HEK293 (cell line): ENCODE data around the gene SNTB2.

Experiments used
- CTCF ChIA-PET: fragments of 350-600 bp; formaldehyde crosslinking; extraction: SDS; loops from one replicate; lab custom pipeline; 2021; ENCODE audit warnings: antibody characterized with exemption; lab: Yijun Ruan, JAX
- POLR2A ChIA-PET: fragments of 300-600 bp; formaldehyde crosslinking; extraction: SDS; loops from one replicate; lab custom pipeline; 2020; ENCODE audit warnings: antibody characterized with exemption, inconsistent platforms; lab: Yijun Ruan, JAX
- H3K27ac ChIP-seq: fragments of 200-500 bp; sonication (Bioruptor generic); 2 replicates; pipeline ENCODE4 v1.5.1; 2014; ENCODE audit warnings: low read depth, low read length, control low read depth, inconsistent platforms; ENCODE audit errors: extremely low read depth
- H3K36me3 ChIP-seq, 2 experiments: fragments of 200-500 bp in 1 of 2; sonication (Bioruptor generic) in 1 of 2; 1 replicate in 1 of 2; 2 replicates in 1 of 2; pipeline ENCODE4 v1.5.1; 2014 to 2017; ENCODE audit warnings: inconsistent platforms in 2 of 2, low read length in 2 of 2; ENCODE audit not compliant: control insufficient read depth in 2 of 2, insufficient read depth in 1 of 2
- H3K4me1 ChIP-seq: fragments of 200-500 bp; sonication (Bioruptor generic); 2 replicates; pipeline ENCODE4 v1.5.1; 2014; ENCODE audit warnings: mild to moderate bottlenecking, low read length, inconsistent platforms; ENCODE audit not compliant: control insufficient read depth, insufficient read depth
- H3K4me3 ChIP-seq: 2 replicates; pipeline ENCODE4 v1.5.1; 2011; ENCODE audit warnings: low read depth, mild to moderate bottlenecking, control low read depth, low read length, moderate library complexity
- H3K9me3 ChIP-seq: fragments of 200-500 bp; sonication (Bioruptor generic); 2 replicates; pipeline ENCODE4 v1.5.1; 2014; ENCODE audit warnings: low read depth, low read length, inconsistent platforms; ENCODE audit not compliant: control insufficient read depth, insufficient read depth
- IKZF3 ChIP-seq: fragments of 450-650 bp; IDR thresholded peaks from 2 replicates; pipeline ENCODE4 v1.5.0; 2018; ENCODE audit warnings: missing biosample characterization, mild to moderate bottlenecking, missing genetic modification characterization, moderate library complexity
- TCF7L2 ChIP-seq: IDR thresholded peaks from 2 replicates; pipeline ENCODE4 v1.6.1; 2011; ENCODE audit warnings: low read depth, mild to moderate bottlenecking, inconsistent platforms, low read length, moderate library complexity, borderline replicate concordance
- YY1 ChIP-seq: fragments of 450-650 bp; formaldehyde crosslinking; IDR thresholded peaks from 2 replicates; pipeline ENCODE4 v1.5.1; 2018; ENCODE audit warnings: missing biosample characterization, missing genetic modification characterization
- ZNF174 ChIP-seq: fragments of 450-650 bp; formaldehyde crosslinking; IDR thresholded peaks from 2 replicates; pipeline ENCODE4 v1.5.0; 2017; ENCODE audit warnings: missing biosample characterization, mild to moderate bottlenecking, missing genetic modification characterization
- ZNF266 ChIP-seq: fragments of 450-650 bp; formaldehyde crosslinking; IDR thresholded peaks from 2 replicates; pipeline ENCODE4 v1.5.1; 2016; ENCODE audit warnings: missing biosample characterization, missing genetic modification characterization, low read depth
- ZNF341 ChIP-seq: fragments of 450-650 bp; formaldehyde crosslinking; IDR thresholded peaks from 2 replicates; pipeline ENCODE4; 2016; ENCODE audit warnings: low read depth, missing biosample characterization, missing genetic modification characterization
- ZNF394 ChIP-seq: fragments of 450-650 bp; formaldehyde crosslinking; IDR thresholded peaks from 2 replicates; pipeline ENCODE4 v1.5.1; 2016; ENCODE audit warnings: missing biosample characterization, missing genetic modification characterization, mild to moderate bottlenecking, moderate library complexity, borderline replicate concordance
- ZNF521 ChIP-seq: fragments of 450-650 bp; formaldehyde crosslinking; IDR thresholded peaks from 2 replicates; pipeline ENCODE4 v1.5.1; 2017; ENCODE audit warnings: missing biosample characterization, mild to moderate bottlenecking, missing genetic modification characterization
- TF ChIP-seq, protein P1 (sequence below): fragments of 450-650 bp; formaldehyde crosslinking; optimal IDR thresholded peaks from 2 replicates; pipeline ENCODE3; 2016; ENCODE audit warnings: missing biosample characterization, mild to moderate bottlenecking, missing genetic modification characterization
- TF ChIP-seq, protein P2 (sequence below): fragments of 450-650 bp; formaldehyde crosslinking; IDR thresholded peaks from 2 replicates; pipeline ENCODE4 v1.5.1; 2016; ENCODE audit warnings: missing biosample characterization, missing genetic modification characterization
- TF ChIP-seq, protein P3 (sequence below): fragments of 450-650 bp; formaldehyde crosslinking; IDR thresholded peaks from 2 replicates; pipeline ENCODE4 v1.5.1; 2016; ENCODE audit warnings: missing biosample characterization, missing genetic modification characterization
- TF ChIP-seq, protein P4 (sequence below): fragments of 450-650 bp; formaldehyde crosslinking; IDR thresholded peaks from 2 replicates; pipeline ENCODE4 v1.5.1; 2016; ENCODE audit warnings: missing biosample characterization, missing genetic modification characterization
- TF ChIP-seq, protein P5 (sequence below): fragments of 450-650 bp; formaldehyde crosslinking; IDR thresholded peaks from 2 replicates; pipeline ENCODE4 v1.5.1; 2017; ENCODE audit warnings: missing biosample characterization, missing genetic modification characterization

The SNTB2 gene

DNA sequence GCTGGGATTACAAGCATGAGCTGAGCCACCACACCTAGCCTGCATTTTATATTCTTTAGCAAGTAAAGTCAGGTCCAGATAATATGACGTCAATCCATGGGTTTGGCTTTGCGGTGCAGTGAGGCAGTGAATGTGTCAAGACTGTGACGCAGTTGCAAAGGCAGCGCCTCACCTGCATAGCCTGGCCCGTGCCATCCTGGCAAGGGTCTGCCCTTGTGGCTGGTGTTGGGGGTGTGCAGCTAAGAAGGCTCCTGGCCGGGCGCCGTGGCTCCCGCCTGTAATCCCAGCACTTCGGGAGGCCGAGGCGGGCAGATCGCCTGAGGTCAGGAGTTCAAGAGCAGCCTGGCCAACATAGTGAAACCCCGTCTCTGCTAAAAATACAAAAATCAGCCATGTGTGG is 136.5 kb downstream of the SNTB2 start:
- Histone ChIP-seq H3K4me3 (no peak overlapping the region), H3K36me3 (peaks cover 23 to 95% of the 10 kb centered on the region in 2 experiments; a peak in 2 of 3 replicates), H3K9me3 (no peaks in the 10 kb centered on the region), H3K27ac (no peak overlapping the region), H3K4me1 (peaks cover 5% of the 10 kb centered on the region)
- CTCF ChIA-PET = interaction anchor here (0.6 kb wide), 1 partner anchor 112 kb away, joined by 4 read pairs; no protein-coding TSS in a partner anchor
- POLR2A ChIA-PET = interaction anchor here (0.6 to 1.2 kb wide), 2 partner anchors 8 to 12 kb away, joined by 3 to 6 read pairs; no protein-coding TSS in a partner anchor
- TF ChIP-seq YY1 (tag by site-specific recombination) (no peak), ZNF174 (tag by site-specific recombination) (no peak), ZNF394 (tag by site-specific recombination) (no peak), ZNF521 (no peak)
- TF ChIP-seq, protein P1, sequence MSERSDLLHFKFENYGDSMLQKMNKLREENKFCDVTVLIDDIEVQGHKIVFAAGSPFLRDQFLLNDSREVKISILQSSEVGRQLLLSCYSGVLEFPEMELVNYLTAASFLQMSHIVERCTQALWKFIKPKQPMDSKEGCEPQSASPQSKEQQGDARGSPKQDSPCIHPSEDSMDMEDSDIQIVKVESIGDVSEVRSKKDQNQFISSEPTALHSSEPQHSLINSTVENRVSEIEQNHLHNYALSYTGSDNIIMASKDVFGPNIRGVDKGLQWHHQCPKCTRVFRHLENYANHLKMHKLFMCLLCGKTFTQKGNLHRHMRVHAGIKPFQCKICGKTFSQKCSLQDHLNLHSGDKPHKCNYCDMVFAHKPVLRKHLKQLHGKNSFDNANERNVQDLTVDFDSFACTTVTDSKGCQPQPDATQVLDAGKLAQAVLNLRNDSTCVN (tag by site-specific recombination) = no peak
- TF ChIP-seq, protein P2, sequence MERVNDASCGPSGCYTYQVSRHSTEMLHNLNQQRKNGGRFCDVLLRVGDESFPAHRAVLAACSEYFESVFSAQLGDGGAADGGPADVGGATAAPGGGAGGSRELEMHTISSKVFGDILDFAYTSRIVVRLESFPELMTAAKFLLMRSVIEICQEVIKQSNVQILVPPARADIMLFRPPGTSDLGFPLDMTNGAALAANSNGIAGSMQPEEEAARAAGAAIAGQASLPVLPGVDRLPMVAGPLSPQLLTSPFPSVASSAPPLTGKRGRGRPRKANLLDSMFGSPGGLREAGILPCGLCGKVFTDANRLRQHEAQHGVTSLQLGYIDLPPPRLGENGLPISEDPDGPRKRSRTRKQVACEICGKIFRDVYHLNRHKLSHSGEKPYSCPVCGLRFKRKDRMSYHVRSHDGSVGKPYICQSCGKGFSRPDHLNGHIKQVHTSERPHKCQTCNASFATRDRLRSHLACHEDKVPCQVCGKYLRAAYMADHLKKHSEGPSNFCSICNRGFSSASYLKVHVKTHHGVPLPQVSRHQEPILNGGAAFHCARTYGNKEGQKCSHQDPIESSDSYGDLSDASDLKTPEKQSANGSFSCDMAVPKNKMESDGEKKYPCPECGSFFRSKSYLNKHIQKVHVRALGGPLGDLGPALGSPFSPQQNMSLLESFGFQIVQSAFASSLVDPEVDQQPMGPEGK (tag by site-specific recombination) = no peak

DNA sequence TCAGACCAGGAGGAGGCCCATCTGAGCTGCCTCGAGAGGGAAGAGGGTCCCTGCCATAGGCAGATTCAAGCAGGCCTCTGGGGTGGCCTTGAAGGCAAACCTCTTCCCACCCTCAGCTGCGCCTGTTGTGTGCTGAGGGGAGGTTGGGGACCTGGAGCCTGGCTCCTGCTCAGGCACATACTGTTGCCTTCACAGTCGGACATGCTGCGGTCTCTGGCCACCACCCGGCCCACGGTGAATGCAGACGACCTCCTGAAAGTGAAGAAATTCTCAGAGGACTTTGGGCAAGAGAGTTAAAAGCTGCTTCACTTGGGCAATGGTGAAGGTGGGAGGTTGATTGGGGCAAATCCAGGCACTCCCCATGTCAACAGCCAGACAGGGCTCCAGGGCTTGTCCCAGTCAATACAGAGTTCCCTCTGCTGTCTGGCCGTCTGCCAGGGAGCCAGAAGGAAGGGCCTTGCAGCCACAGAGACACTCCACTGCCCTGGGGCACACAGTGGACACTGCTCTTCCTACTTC is 137.1 kb downstream of the SNTB2 start:
- TF ChIP-seq ZNF266 (tag by site-specific recombination) = no peak
- TF ChIP-seq IKZF3 (tag by site-specific recombination) = peak; percentile 7; the same call in 1 of the 2 replicates
- TF ChIP-seq, protein P3, sequence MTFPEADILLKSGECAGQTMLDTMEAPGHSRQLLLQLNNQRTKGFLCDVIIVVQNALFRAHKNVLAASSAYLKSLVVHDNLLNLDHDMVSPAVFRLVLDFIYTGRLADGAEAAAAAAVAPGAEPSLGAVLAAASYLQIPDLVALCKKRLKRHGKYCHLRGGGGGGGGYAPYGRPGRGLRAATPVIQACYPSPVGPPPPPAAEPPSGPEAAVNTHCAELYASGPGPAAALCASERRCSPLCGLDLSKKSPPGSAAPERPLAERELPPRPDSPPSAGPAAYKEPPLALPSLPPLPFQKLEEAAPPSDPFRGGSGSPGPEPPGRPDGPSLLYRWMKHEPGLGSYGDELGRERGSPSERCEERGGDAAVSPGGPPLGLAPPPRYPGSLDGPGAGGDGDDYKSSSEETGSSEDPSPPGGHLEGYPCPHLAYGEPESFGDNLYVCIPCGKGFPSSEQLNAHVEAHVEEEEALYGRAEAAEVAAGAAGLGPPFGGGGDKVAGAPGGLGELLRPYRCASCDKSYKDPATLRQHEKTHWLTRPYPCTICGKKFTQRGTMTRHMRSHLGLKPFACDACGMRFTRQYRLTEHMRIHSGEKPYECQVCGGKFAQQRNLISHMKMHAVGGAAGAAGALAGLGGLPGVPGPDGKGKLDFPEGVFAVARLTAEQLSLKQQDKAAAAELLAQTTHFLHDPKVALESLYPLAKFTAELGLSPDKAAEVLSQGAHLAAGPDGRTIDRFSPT (tag by site-specific recombination) = no peak
- TF ChIP-seq TCF7L2 = no peak
- TF ChIP-seq ZNF341 (tag by site-specific recombination) = peak; percentile 64
- TF ChIP-seq, protein P4, sequence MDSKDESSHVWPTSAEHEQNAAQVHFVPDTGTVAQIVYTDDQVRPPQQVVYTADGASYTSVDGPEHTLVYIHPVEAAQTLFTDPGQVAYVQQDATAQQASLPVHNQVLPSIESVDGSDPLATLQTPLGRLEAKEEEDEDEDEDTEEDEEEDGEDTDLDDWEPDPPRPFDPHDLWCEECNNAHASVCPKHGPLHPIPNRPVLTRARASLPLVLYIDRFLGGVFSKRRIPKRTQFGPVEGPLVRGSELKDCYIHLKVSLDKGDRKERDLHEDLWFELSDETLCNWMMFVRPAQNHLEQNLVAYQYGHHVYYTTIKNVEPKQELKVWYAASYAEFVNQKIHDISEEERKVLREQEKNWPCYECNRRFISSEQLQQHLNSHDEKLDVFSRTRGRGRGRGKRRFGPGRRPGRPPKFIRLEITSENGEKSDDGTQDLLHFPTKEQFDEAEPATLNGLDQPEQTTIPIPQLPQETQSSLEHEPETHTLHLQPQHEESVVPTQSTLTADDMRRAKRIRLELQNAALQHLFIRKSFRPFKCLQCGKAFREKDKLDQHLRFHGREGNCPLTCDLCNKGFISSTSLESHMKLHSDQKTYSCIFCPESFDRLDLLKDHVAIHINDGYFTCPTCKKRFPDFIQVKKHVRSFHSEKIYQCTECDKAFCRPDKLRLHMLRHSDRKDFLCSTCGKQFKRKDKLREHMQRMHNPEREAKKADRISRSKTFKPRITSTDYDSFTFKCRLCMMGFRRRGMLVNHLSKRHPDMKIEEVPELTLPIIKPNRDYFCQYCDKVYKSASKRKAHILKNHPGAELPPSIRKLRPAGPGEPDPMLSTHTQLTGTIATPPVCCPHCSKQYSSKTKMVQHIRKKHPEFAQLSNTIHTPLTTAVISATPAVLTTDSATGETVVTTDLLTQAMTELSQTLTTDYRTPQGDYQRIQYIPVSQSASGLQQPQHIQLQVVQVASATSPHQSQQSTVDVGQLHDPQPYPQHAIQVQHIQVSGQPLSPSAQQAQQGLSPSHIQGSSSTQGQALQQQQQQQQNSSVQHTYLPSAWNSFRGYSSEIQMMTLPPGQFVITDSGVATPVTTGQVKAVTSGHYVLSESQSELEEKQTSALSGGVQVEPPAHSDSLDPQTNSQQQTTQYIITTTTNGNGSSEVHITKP (tag by site-specific recombination) = peak; percentile 61
- TF ChIP-seq, protein P5, sequence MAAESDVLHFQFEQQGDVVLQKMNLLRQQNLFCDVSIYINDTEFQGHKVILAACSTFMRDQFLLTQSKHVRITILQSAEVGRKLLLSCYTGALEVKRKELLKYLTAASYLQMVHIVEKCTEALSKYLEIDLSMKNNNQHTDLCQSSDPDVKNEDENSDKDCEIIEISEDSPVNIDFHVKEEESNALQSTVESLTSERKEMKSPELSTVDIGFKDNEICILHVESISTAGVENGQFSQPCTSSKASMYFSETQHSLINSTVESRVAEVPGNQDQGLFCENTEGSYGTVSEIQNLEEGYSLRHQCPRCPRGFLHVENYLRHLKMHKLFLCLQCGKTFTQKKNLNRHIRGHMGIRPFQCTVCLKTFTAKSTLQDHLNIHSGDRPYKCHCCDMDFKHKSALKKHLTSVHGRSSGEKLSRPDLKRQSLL = peak; percentile 75
- Histone ChIP-seq H3K4me1 (peaks cover 8% of the 10 kb centered on the region), H3K4me3 (no peak overlapping the region), H3K9me3 (no peaks in the 10 kb centered on the region), H3K36me3 (peaks cover 25 to 95% of the 10 kb centered on the region in 2 experiments; a peak in 2 of 3 replicates), H3K27ac (peak overlapping the region; percentile 50)
- CTCF ChIA-PET = no interaction called here
- POLR2A ChIA-PET = interaction anchor here (0.6 to 1.2 kb wide), 2 partner anchors 9 to 12 kb away, joined by 3 to 6 read pairs; no protein-coding TSS in a partner anchor
